Activated naive CD4-positive, alpha-beta T cell treated with anti-CD3 and anti-CD28 coated beads, Interleukin-2, amount 10 ng/mL, durations not matched to agents 7 days and 5 days (primary cell): Measurements from ENCODE around the gene PRKAG2.
"Not testable (repeated sequence)": the region's sequence is repeated elsewhere in the genome, so short reads cannot be mapped to it uniquely, and the experiment has no call there.

Source experiments
- CTCF ChIA-PET: fragments of 350-600 bp; sonication (Branson Sonifier 250); formaldehyde crosslinking; loops from one replicate; lab custom pipeline; 2021; ENCODE audit warnings: antibody characterized with exemption; lab: Charles Lee
- DNase-seq: peaks from one replicate; pipeline ENCODE4 v3.0.0-alpha.2; 2020
- H3K27ac Mint-ChIP-seq: one replicate; pipeline ENCODE4 v1.8.0; 2021; ENCODE audit warnings: mild to moderate bottlenecking, moderate library complexity, mixed read lengths
- H3K27me3 Mint-ChIP-seq: one replicate; pipeline ENCODE4 v1.8.0; 2021; ENCODE audit warnings: mild to moderate bottlenecking, mixed read lengths
- H3K36me3 Mint-ChIP-seq: one replicate; pipeline ENCODE4 v1.8.0; 2021; ENCODE audit warnings: mixed read lengths
- H3K4me1 Mint-ChIP-seq: one replicate; pipeline ENCODE4 v1.8.0; 2021; ENCODE audit warnings: mixed read lengths
- H3K4me3 Mint-ChIP-seq: one replicate; pipeline ENCODE4 v1.8.0; 2021; ENCODE audit warnings: mild to moderate bottlenecking, moderate library complexity, mixed read lengths
- H3K9me3 Mint-ChIP-seq: one replicate; pipeline ENCODE4 v1.8.0; 2021; ENCODE audit warnings: mixed read lengths

The PRKAG2 gene

DNA sequence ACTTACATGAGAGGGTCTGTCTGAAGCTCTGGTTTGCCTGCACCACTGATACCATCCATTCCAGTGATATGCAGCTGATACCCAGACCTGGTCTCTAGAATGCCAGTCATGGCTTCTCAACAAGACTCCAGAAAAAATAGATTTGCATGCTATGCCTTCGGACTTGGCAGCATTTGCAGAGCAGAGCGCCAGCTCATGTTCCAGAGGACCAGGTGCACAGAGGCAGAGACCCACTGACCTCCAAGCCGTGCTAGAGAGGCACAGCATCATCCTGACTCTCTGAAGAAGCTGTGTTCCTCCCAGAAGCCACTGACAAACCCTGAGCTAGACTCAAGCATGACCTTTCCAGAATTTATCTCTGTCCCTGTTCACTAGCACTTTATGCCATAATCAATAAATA lies 6.9 kb upstream of the PRKAG2 start:
- Mint-ChIP-seq H3K4me1 (no peaks in the 10 kb centered on the region), H3K27ac (no peak overlapping the region), H3K4me3 (no peak overlapping the region), H3K27me3 (peaks cover 59% of the 10 kb centered on the region), H3K9me3 (no peaks in the 10 kb centered on the region), H3K36me3 (no peaks in the 10 kb centered on the region)
- CTCF ChIA-PET: interaction anchor here (0.6 to 1.7 kb wide), 2 partner anchors 12 to 1028 kb away, joined by 3 read pairs; no protein-coding TSS in a partner anchor
- DNase-seq: no peak

- no peak overlapping the region for H3K27ac Mint-ChIP-seq
- H3K36me3 Mint-ChIP-seq: no peaks in the 10 kb centered on the region
- no peak overlapping the region for H3K4me3 Mint-ChIP-seq
- no peaks in the 10 kb centered on the region for H3K9me3 Mint-ChIP-seq
- CTCF ChIA-PET: no interaction called here
- H3K27me3 Mint-ChIP-seq: peaks cover 62% of the 10 kb centered on the region
- no peaks in the 10 kb centered on the region for H3K4me1 Mint-ChIP-seq
- no peak for DNase-seq
Measured at GRCh38 chr7:151882734-151883133, 5.8 kb upstream of the PRKAG2 start.

GRCh38 chr7:151880688-151881087 lies 3.8 kb upstream of the PRKAG2 start:
- no peak for DNase-seq
- CTCF ChIA-PET: interaction anchor here (1.0 kb wide), 1 partner anchor 98 kb away, joined by 4 read pairs; no protein-coding TSS in a partner anchor
- Mint-ChIP-seq H3K9me3 (no peaks in the 10 kb centered on the region), H3K36me3 (peaks cover 1% of the 10 kb centered on the region), H3K27me3 (peaks cover 59% of the 10 kb centered on the region), H3K4me1 (peaks cover 2% of the 10 kb centered on the region), H3K27ac (no peak overlapping the region), H3K4me3 (no peak overlapping the region)

DNA sequence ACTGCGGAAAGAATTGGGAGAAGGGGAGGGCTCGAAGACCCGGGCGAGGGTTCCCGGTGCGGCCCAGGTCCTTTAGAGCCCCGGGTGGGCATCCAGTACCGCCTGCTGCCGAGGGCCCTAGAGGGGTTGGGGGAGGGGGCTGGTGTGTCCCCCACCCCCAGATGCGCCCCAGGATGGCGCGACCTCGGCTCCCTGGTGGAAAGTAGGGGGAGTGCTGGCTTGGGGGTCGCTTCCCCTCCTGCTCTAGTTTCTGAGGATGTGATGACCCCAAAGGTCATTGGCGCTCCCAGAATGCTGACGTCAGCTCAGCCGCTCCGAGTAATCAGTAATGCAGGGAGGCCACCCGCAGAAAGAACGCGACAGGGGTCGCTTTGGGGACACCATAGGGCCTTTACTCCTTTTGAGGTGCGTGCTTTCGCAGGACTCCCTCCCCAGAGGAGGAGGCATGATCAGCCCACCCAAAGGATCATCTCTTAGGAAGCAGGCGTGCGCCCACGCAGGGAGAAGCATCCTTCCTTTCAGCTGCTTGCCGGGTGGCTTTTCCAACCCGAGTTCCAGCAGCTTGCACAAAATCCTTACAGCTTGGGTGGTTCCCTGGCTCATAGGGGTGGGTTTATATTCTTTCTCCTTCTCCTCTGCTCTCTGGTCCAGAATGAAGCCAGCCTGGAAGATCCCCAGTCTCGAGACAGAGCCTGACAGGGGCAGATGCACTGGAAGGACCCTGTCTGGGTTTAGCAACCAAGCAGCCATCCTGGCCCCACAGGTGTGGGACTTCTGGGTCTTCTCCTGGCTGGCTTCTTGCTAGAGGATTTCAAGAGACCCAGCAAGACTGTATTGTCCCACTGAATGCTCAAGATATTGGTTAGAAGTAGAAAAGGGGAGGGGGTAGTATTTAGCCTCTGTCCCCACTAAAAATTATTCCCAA lies 1.3 kb upstream of the PRKAG2 start:
- CTCF ChIA-PET: no interaction called here
- H3K36me3 Mint-ChIP-seq: peaks cover 1% of the 10 kb centered on the region
- peaks cover 11% of the 10 kb centered on the region for H3K4me1 Mint-ChIP-seq

DNA sequence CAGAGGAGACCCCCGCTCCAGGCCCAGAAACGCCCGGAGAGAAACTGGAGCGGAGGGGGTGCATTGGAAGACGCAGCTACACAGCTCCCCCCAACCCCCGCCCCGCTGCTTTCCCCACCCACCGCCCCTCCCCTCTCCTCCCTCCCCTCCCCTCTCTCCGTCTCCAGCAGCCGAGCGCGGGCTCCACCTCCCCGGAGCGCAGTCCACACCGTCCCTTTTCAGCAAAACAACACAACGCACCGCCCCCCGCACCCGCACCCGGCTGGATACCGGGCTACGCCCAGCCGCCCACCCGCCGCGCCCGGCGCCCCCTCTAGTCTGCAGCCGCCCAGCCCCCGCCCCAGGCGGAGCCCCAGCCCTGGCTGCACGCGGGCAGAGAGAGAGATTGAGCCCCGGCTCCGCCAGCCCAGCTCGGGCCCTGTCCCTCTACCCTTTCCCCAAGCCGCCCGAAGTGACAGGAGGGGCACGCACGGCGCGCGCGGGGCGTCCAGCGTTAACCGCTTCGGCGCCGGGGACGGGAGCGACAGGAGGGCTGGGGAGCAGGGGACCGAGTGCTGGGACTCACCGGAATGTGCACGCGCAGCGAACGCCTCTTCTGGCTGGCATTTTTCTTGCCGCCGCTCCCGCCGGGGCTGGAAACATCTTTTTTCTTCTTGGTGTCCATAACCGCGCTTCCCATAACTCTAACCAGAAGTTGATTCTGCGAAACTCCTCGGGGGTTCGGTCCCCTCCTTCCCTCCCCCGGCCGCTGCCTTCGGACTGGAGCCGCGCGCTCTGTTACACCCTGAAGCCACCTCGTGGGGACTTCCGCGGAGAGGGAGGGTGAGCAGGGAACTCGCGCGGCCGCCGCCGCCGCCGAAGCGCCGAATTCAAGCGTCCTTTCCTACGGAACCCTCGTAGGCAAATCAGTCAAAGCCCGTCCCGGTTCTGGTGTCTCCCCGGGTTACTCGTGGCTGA lies 695 bp downstream of the PRKAG2 start:
- CTCF ChIA-PET: no interaction called here
- Mint-ChIP-seq H3K9me3 (no peaks in the 10 kb centered on the region), H3K4me1 (peaks cover 11% of the 10 kb centered on the region), H3K27me3 (peaks cover 38% of the 10 kb centered on the region), H3K27ac (peak overlapping the region; percentile 90), H3K36me3 (peaks cover 1% of the 10 kb centered on the region), H3K4me3 (peak overlapping the region; percentile 94)
- DNase-seq: peak; percentile 86

More for the DNA sequence above, 1.3 kb upstream of the PRKAG2 start:
- Mint-ChIP-seq H3K27me3 (peaks cover 42% of the 10 kb centered on the region), H3K27ac (no peak overlapping the region), H3K9me3 (no peaks in the 10 kb centered on the region), H3K4me3 (peak overlapping the region; percentile 94)
- no peak for DNase-seq

DNA sequence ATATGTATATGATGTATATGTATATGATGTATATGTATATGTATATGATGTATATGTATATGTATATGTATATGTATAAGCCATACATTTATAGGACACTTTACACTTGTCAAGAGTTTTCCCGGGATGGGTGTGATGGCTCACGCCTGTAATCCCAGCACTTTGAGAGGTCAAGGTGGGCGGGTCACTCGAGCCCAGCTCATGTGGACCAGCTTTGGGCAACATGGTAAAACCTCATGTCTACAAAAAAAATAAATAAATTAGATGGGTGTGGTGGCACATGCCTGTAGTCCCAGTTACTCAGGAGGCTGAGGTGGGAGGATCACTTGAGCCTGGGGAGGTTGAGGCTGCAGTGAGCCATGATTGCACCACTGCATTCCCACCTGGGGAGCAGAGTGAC lies 2.4 kb downstream of the PRKAG2 start:
- H3K27ac Mint-ChIP-seq, H3K36me3 Mint-ChIP-seq, DNase-seq, H3K9me3 Mint-ChIP-seq, CTCF ChIA-PET, H3K4me3 Mint-ChIP-seq: not testable (repeated sequence)
- peaks cover 31% of the 10 kb centered on the region for H3K27me3 Mint-ChIP-seq
- H3K4me1 Mint-ChIP-seq: peaks cover 11% of the 10 kb centered on the region

DNA sequence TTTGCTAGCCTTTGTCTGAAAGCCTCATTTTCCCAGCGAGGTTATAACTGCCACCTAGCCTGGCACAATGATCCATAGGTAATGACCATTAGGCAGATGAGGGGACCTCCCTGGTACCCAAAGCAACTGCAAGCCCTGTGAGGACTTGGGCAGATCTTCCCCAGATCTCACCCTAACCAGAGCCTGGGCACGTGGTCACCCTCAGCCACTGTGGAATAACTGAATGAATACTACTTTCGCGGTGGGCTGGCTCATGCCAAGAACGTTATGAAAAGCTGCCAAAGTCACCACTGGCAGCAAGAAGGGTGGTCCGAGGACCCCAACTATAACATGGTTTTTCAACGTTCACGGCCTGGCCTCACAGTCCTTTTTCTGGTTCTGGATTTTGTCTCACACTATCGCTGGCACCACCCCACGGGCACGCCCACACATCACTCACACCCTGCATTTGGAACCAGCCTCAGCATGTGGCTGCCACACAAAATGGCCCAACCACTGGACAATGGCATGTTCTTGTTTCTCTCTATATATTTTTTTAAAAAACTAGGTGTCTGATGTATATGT lies 3.4 kb downstream of the PRKAG2 start:
- Mint-ChIP-seq H3K27ac (no peak overlapping the region), H3K36me3 (peaks cover 1% of the 10 kb centered on the region), H3K4me3 (no peak overlapping the region), H3K4me1 (peaks cover 11% of the 10 kb centered on the region), H3K27me3 (peaks cover 22% of the 10 kb centered on the region), H3K9me3 (no peaks in the 10 kb centered on the region)
- CTCF ChIA-PET: no interaction called here
- no peak for DNase-seq

- Mint-ChIP-seq H3K27me3 (peaks cover 15% of the 10 kb centered on the region), H3K9me3 (no peaks in the 10 kb centered on the region), H3K27ac (no peak overlapping the region), H3K4me3 (no peak overlapping the region), H3K36me3 (peaks cover 1% of the 10 kb centered on the region), H3K4me1 (peaks cover 11% of the 10 kb centered on the region)
- CTCF ChIA-PET: no interaction called here
- no peak for DNase-seq
Measured at GRCh38 chr7:151872531-151873401, 4.1 kb downstream of the PRKAG2 start.

- Mint-ChIP-seq H3K36me3 (peaks cover 1% of the 10 kb centered on the region), H3K9me3 (no peaks in the 10 kb centered on the region), H3K27me3 (peaks cover 11% of the 10 kb centered on the region), H3K27ac (no peak overlapping the region), H3K4me3 (no peak overlapping the region), H3K4me1 (peaks cover 11% of the 10 kb centered on the region)
- CTCF ChIA-PET: no interaction called here
- DNase-seq: no peak
Measured at GRCh38 chr7:151871904-151872303, 5.0 kb downstream of the PRKAG2 start.

DNA sequence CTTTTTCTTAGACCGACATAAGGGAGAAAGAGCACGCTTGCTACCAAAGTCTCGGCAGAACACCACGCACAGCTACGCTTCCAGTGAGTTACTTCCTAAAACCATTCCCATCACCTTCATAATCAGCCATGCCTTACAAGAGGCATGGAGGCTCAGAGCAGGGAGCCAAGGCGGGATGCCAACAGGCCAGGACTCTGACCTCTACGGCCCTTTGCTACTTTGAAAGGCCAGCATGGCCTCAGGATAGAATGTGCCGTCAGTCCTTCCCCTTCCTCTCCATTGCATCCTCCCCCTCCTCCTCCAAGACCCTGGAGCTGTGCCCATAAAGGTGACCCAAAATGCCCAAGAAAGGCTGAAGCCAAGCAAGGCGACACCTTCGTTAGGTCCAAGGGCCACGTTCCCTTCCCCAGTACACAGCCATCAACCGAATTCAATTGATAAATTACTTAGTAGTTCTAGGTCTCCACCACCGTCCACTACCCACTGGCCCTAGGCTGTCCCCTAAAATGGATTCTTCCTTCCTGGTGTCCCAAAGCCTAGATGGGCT lies 5.7 kb downstream of the PRKAG2 start:
- Mint-ChIP-seq H3K36me3 (no peaks in the 10 kb centered on the region), H3K27ac (no peak overlapping the region), H3K27me3 (peaks cover 6% of the 10 kb centered on the region), H3K4me1 (peaks cover 9% of the 10 kb centered on the region), H3K9me3 (no peaks in the 10 kb centered on the region), H3K4me3 (no peak overlapping the region)
- no peak for DNase-seq
- CTCF ChIA-PET: no interaction called here

DNA sequence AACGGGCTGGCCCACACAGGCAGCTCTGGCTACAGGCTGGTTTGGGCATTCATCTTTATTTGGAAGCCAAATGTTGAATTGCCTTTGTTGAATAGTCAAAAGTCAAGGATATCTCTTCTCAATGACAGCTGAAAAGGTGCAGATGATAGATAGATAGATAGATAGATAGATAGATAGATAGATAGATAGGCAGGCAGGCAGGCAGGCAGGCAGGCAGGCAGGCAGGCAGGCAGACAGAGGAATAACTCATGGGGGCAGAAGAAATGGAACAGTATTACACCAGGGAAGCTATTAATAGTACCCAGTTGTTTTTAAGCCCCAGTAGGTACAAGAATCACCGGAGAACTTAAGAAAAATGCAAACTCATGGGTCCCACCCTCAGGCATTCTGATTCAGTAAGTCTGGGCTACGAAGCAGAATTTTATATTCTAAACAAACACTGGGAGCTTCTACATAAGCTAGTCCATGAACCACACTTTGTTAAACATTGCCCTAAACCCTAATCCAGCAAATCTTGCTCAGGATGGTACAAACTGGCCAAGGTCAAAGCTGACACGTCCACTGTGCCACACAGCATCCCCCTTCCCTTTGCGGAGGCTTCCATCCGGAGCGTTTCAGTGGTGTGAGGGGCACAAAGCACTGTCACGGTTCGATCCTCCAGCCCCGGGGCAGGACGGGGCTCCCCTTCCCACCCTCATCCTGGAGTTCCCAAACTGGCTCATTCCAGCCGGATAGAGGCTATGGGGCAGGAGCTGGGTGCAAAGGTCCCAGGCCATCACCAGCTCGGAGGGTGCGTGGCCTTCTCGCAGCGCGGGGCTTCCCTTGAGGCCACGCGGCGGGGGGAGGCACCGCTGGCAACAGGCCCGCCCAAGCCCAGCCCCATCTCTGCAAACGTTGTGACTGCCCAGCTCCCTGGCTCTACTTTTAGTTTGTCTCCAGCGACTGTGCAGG lies 6.7 kb downstream of the PRKAG2 start:
- Mint-ChIP-seq H3K36me3 (no peaks in the 10 kb centered on the region), H3K9me3 (no peaks in the 10 kb centered on the region), H3K4me3 (no peak overlapping the region), H3K27me3 (peaks cover 3% of the 10 kb centered on the region), H3K4me1 (peaks cover 6% of the 10 kb centered on the region), H3K27ac (no peak overlapping the region)
- CTCF ChIA-PET: no interaction called here
- no peak for DNase-seq

DNA sequence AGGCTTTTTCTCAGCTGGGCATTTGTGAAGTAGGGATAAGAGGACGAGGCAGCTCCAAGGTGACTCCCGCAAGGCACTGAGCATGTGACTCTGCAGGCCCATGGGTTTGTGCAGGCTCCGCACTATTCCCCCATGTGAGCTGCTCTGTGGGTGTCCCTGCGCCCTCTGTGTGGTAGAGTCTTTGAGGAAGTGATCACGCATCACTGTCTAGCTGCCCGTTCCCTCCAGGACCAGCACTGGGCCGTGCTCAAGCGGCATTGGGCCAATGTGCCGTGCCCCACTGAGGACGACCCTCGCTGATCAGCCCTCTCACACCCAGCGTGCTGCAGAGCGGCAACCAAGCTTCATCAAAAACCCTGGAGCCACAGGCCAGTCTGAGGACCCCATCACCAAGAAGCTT lies 7.5 kb downstream of the PRKAG2 start:
- Mint-ChIP-seq H3K9me3 (no peaks in the 10 kb centered on the region), H3K4me1 (no peaks in the 10 kb centered on the region), H3K4me3 (no peak overlapping the region), H3K27ac (no peak overlapping the region), H3K36me3 (no peaks in the 10 kb centered on the region), H3K27me3 (no peaks in the 10 kb centered on the region)
- CTCF ChIA-PET: no interaction called here
- no peak for DNase-seq
